Right atrium auricular region (tissue), 2 donors: ENCODE data around the gene ANKRD23. TPM values are rescaled to one million over a fixed set of nuclear protein-coding genes. Genes with fewer than 3 reads are reported as not detected.

ENCODE experiments used
- DNase-seq: peaks from one replicate; pipeline ENCODE4 v3.0.0-alpha.2; 2019; ENCODE audit warnings: low spot score
- H3K27ac ChIP-seq, 2 donors: fragments of 200-600 bp; sonication (generic); 1 replicate in 1 of 2; 2 replicates in 1 of 2; pipeline ENCODE4 v1.5.1; 2016 to 2019
- H3K27me3 ChIP-seq, 2 donors: fragments of 200-600 bp; sonication (generic); one replicate each; pipeline versions ENCODE4 v1.5.1 to v1.6.0; 2017 to 2019
- H3K36me3 ChIP-seq: fragments of 200-600 bp; sonication (generic); one replicate; pipeline ENCODE4 v1.5.1; 2016
- H3K4me1 ChIP-seq, 2 donors: fragments of 200-600 bp; sonication (generic); one replicate each; pipeline versions ENCODE4 v1.5.1 to v1.6.0; 2017 to 2019
- H3K4me3 ChIP-seq, 2 donors: fragments of 200-600 bp; sonication (generic); 1 replicate in 1 of 2; 2 replicates in 1 of 2; pipeline ENCODE4 v1.5.1; 2017 to 2019; ENCODE audit warnings: mild to moderate bottlenecking in 1 of 2, moderate library complexity in 1 of 2
- H3K9me3 ChIP-seq, 2 donors: fragments of 200-600 bp; sonication (generic); one replicate each; pipeline ENCODE4 v1.5.1; 2019
- total RNA-seq, 2 donors: library from RNA; depleted of rRNA; stranded (reverse); fragments of >200 nt; gene quantifications; one replicate each; pipeline ENCODE4 v1.1.0, GENCODE V29; 2016
- TF ChIP-seq, protein P1 (sequence below), 2 donors: fragments of 200-600 bp; sonication (generic); IDR thresholded peaks; one replicate each; pipeline ENCODE4 v1.5.1; 2019; ENCODE audit warnings: antibody characterized with exemption in 2 of 2

ANKRD23 gene
- total RNA-seq, 2 donors from 2014 or later: 9.3 to 23.0 TPM

DNA sequence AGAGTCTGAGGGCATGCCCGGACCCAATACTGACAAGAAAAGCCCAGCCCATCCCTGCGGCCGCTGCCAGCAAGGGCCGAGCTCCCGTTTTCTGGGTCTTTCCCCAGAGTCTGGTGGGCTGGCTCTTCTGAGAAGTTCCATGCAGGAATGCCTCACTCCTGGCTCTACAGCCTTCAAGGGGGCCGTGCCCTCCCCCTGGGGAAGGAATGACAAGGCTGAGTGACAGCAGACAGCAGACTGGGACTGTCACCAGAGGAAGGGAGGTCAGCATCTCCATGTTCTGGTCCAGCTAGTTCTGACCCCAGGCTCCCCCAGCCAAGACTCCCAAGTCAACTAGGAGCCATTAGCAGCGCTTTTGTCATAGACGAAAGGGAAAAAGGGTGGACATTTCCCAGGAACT is 39.1 kb upstream of the ANKRD23 start:
- Histone ChIP-seq H3K4me3 (no peak overlapping the region), H3K36me3 (no peaks in the 10 kb centered on the region), H3K4me1 (peaks cover 0 to 30% of the 10 kb centered on the region in 2 donors), H3K27ac (no peak overlapping the region), H3K9me3 (no peaks in the 10 kb centered on the region), H3K27me3 (no peaks in the 10 kb centered on the region)
- DNase-seq: no peak
- TF ChIP-seq, protein P1, sequence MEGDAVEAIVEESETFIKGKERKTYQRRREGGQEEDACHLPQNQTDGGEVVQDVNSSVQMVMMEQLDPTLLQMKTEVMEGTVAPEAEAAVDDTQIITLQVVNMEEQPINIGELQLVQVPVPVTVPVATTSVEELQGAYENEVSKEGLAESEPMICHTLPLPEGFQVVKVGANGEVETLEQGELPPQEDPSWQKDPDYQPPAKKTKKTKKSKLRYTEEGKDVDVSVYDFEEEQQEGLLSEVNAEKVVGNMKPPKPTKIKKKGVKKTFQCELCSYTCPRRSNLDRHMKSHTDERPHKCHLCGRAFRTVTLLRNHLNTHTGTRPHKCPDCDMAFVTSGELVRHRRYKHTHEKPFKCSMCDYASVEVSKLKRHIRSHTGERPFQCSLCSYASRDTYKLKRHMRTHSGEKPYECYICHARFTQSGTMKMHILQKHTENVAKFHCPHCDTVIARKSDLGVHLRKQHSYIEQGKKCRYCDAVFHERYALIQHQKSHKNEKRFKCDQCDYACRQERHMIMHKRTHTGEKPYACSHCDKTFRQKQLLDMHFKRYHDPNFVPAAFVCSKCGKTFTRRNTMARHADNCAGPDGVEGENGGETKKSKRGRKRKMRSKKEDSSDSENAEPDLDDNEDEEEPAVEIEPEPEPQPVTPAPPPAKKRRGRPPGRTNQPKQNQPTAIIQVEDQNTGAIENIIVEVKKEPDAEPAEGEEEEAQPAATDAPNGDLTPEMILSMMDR (IDR thresholded peaks at IDR 0.05): no peak

GRCh38 chr2:96882230-96882629 is 38.4 kb upstream of the ANKRD23 start:
- H3K36me3 ChIP-seq: no peaks in the 10 kb centered on the region
- H3K4me3 ChIP-seq: no peak overlapping the region
- H3K4me1 ChIP-seq: peaks cover 0 to 23% of the 10 kb centered on the region in 2 donors
- TF ChIP-seq, protein P1 (IDR thresholded peaks at IDR 0.05): no peak
- no peak for DNase-seq
- H3K27ac ChIP-seq: no peak overlapping the region
- no peaks in the 10 kb centered on the region for H3K9me3 ChIP-seq
- H3K27me3 ChIP-seq: no peaks in the 10 kb centered on the region

DNA sequence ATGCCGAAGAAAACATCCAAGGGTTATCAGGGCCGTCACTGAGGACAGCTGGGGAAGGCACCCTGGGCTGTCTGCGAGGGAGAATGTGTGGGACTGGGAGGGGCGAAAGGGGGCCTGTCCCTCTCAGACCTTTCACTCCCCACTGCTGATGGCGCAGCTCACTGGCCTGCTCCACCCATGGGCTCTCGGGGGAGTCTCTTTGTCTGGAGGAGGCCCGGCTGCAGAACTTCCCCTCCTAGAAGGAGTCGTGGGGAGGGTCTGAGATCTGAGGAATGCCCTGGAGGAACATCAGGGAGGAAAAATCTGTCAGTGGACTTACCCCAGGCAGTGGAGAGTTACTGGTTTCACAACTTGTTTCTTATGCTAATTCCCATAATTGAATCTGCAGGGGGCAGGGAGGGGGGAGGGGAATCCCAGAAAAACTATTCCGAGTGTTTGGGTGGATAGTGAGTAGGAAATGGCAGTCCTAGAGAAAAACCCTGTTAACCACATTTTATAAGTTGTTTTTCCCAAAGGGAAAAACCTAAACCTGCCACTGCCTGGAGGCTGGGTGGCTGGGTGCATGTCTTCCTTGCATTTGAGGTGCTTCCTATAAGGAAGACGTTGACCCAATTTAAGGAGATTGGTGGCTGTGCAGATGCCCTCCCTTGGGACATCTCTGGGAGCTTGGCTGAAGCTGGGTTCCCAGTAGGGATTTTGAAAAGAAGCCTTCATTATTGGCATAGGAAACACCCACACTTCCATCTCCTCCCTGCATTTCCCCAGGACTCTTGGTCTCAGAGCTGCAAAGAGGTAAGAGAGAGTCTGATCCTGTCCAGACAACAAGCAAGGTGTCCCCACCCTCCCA is 37.8 kb upstream of the ANKRD23 start:
- H3K9me3 ChIP-seq: no peaks in the 10 kb centered on the region
- no peak overlapping the region for H3K4me3 ChIP-seq
- no peaks in the 10 kb centered on the region for H3K36me3 ChIP-seq
- no peaks in the 10 kb centered on the region for H3K27me3 ChIP-seq
- TF ChIP-seq, protein P1 (IDR thresholded peaks at IDR 0.05): no peak
- DNase-seq: no peak
- H3K27ac ChIP-seq: no peak overlapping the region
- H3K4me1 ChIP-seq: peaks cover 0 to 16% of the 10 kb centered on the region in 2 donors

- DNase-seq: no peak
- Histone ChIP-seq H3K36me3 (no peaks in the 10 kb centered on the region), H3K27ac (no peak overlapping the region), H3K4me3 (no peak overlapping the region), H3K27me3 (no peaks in the 10 kb centered on the region), H3K9me3 (no peaks in the 10 kb centered on the region), H3K4me1 (peaks cover 0 to 13% of the 10 kb centered on the region in 2 donors)
- TF ChIP-seq, protein P1 (IDR thresholded peaks at IDR 0.05): no peak
Measured at GRCh38 chr2:96880891-96881273, 37.1 kb upstream of the ANKRD23 start.

GRCh38 chr2:96879545-96880040 is 35.8 kb upstream of the ANKRD23 start:
- TF ChIP-seq, protein P1 (IDR thresholded peaks at IDR 0.05): no peak
- no peak for DNase-seq
- H3K4me1 ChIP-seq: peaks cover 0 to 20% of the 10 kb centered on the region in 2 donors
- H3K27me3 ChIP-seq: no peaks in the 10 kb centered on the region
- H3K9me3 ChIP-seq: no peaks in the 10 kb centered on the region
- H3K4me3 ChIP-seq: no peak overlapping the region
- no peak overlapping the region for H3K27ac ChIP-seq
- no peaks in the 10 kb centered on the region for H3K36me3 ChIP-seq
